ENCODE results near the gene ERRFI1.

DNA sequence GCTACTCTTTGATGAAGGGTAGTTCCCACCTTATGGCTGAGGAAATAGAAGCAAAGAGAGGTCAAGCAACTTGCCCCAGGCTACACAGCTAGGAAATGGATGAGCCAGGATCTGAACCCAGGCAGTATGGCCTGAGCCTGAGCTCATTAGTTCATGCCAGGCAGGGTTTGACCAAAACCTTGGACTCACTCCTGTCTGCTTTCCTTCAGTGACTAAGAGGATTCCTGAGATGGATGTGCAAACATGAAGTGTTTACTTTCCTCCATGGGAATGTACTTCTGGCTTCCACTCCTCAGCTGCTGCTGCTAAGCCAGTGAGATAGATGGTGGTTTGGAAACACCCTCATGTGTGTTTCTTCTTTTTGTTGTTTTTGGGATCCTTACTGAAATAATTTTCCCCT lies 35.1 kb upstream of the ERRFI1 start:
- TF ChIP-seq, protein P1, sequence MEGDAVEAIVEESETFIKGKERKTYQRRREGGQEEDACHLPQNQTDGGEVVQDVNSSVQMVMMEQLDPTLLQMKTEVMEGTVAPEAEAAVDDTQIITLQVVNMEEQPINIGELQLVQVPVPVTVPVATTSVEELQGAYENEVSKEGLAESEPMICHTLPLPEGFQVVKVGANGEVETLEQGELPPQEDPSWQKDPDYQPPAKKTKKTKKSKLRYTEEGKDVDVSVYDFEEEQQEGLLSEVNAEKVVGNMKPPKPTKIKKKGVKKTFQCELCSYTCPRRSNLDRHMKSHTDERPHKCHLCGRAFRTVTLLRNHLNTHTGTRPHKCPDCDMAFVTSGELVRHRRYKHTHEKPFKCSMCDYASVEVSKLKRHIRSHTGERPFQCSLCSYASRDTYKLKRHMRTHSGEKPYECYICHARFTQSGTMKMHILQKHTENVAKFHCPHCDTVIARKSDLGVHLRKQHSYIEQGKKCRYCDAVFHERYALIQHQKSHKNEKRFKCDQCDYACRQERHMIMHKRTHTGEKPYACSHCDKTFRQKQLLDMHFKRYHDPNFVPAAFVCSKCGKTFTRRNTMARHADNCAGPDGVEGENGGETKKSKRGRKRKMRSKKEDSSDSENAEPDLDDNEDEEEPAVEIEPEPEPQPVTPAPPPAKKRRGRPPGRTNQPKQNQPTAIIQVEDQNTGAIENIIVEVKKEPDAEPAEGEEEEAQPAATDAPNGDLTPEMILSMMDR (conservative IDR thresholded peaks at IDR 0.05; ENCODE audit: low read length) = no peak
- no peak for TF ChIP-seq EZH2phosphoT487 (IDR thresholded peaks at IDR 0.05; ENCODE audit: borderline replicate concordance, low read depth, low read length)
